ENCODE data around the gene SNRNP48. TPM values are rescaled to one million over a fixed set of nuclear protein-coding genes. Genes with fewer than 3 reads are reported as not detected.

Gene SNRNP48
- polyA plus RNA-seq, 1 of the 3 experiments (the other 2 are of a cell fraction), result 5.7 TPM

GRCh38 chr6:7554533-7555275 is 35.3 kb upstream of the SNRNP48 start (continued):
- TF ChIP-seq CHD2 (IDR thresholded peaks at IDR 0.05; ENCODE audit: low read length, partially characterized antibody) (no peak), ELF1 (IDR thresholded peaks at IDR 0.05) (no peak)

- Histone ChIP-seq H3K9me2 (no peaks in the 10 kb centered on the region), H3K4me1 (ENCODE audit: control insufficient read depth in 1 of 2, insufficient read depth in 2 of 2, low read depth in 1 of 2, low read length in 1 of 2) (no peaks in the 10 kb centered on the region), H3K9ac (no peak overlapping the region), H3K27me3 (ENCODE audit: insufficient read depth) (peaks cover 68% of the 10 kb centered on the region), H4K20me1 (ENCODE audit: insufficient read depth) (no peaks in the 10 kb centered on the region), H3K36me3 (replicated peaks in 1 of 2; ENCODE audit: control insufficient read depth in 1 of 2, insufficient read depth in 2 of 2, low read length in 1 of 2) (no peaks in the 10 kb centered on the region), H3K79me2 (ENCODE audit: insufficient read depth) (no peaks in the 10 kb centered on the region), H2AFZ (ENCODE audit: low read depth) (no peak overlapping the region), H3K4me3 (ENCODE audit: low read depth in 2 of 2, low read length in 1 of 2) (no peak overlapping the region), H3K27ac (ENCODE audit: low read depth in 2 of 2, low read length in 1 of 2) (no peak overlapping the region), H3K9me3 (no peaks in the 10 kb centered on the region), H3F3A (replicated peaks; ENCODE audit: insufficient read depth) (no peaks in the 10 kb centered on the region), H3K4me2 (no peak overlapping the region)
- ChIA-PET CTCF (interaction anchor here (0.8 kb wide), 1 partner anchor 9 kb away, joined by 3 read pairs; no protein-coding TSS in a partner anchor), POLR2A (no interaction called here)
- 28% methylated on average over 11 of the region's 11 CpGs for WGBS (ENCODE audit: low lambda C conversion rate)
- DNase-seq, result no peak
- TF ChIP-seq NRF1 (IDR thresholded peaks at IDR 0.05; ENCODE audit: low read depth, low read length) (no peak), SMC3 (IDR thresholded peaks at IDR 0.05; ENCODE audit: low read depth, low read length) (no peak), TAF1 (IDR thresholded peaks at IDR 0.05; ENCODE audit: borderline replicate concordance, low read depth, low read length) (no peak), REST (IDR thresholded peaks at IDR 0.05; ENCODE audit: low read depth, low read length) (no peak), PBX3 (IDR thresholded peaks at IDR 0.05) (no peak), RAD21 (IDR thresholded peaks at IDR 0.05; ENCODE audit: low read length) (no peak), RFX5 (IDR thresholded peaks at IDR 0.05; ENCODE audit: low read length) (no peak)
Measured at GRCh38 chr6:7555671-7556070, 34.3 kb upstream of the SNRNP48 start.

Data from SK-N-SH (cell line).